PC-3 (cell line): Measurements from ENCODE around the gene NARS2. TPM values are rescaled to one million over a fixed set of nuclear protein-coding genes. Genes with fewer than 3 reads are reported as not detected.
"Not testable (repeated sequence)": the region's sequence is repeated elsewhere in the genome, so short reads cannot be mapped to it uniquely, and the experiment has no call there.

ENCODE experiments used
- ATAC-seq: fragments of 200-7000 bp; cut with Tn5 transposase; 2 replicates; pipeline ENCODE4 v1.9.1; 2020; ENCODE audit warnings: mild to moderate bottlenecking, moderate library complexity
- BruUV-seq: library from RNA; stranded (reverse); fragments of 400-500 nt; replicated peaks from 2 replicates; lab custom pipeline; 2021; lab: Mats Ljungman, UMichigan
- CTCF ChIA-PET: fragments of 300-600 bp; sonication (Branson Sonifier 250); formaldehyde crosslinking; loops from one replicate; lab custom pipeline; 2022; ENCODE audit warnings: antibody characterized with exemption; lab: Charles Lee
- POLR2A ChIA-PET: fragments of 300-600 bp; sonication (Branson Sonifier 250); formaldehyde crosslinking; loops from one replicate; lab custom pipeline; 2022; ENCODE audit warnings: antibody characterized with exemption; ENCODE audit not compliant: unreplicated experiment; lab: Charles Lee
- DNase-seq: peaks from one replicate; pipeline ENCODE4 v3.0.0-alpha.2; 2015
- H2AFZ ChIP-seq: fragments of 300-600 bp; sonication (generic); 2 replicates; pipeline ENCODE4 v1.6.0; 2016; ENCODE audit warnings: antibody characterized with exemption, low read length
- H3F3A ChIP-seq: fragments of 300-600 bp; sonication (generic); one replicate; pipeline ENCODE4 v1.6.0; 2017; ENCODE audit warnings: antibody characterized with exemption, low read length, control low read depth, mild to moderate bottlenecking; ENCODE audit not compliant: unreplicated experiment
- H3K27ac ChIP-seq: fragments of 300-600 bp; sonication (generic); 2 replicates; pipeline ENCODE4 v1.5.1; 2016; ENCODE audit warnings: mild to moderate bottlenecking, low read length
- H3K27me3 ChIP-seq: fragments of 300-600 bp; sonication (generic); 2 replicates; pipeline ENCODE4 v1.6.1; 2016; ENCODE audit warnings: low read length, mixed read lengths
- H3K36me3 ChIP-seq: fragments of 300-600 bp; sonication (generic); 2 replicates; pipeline ENCODE4 v1.6.1; 2016; ENCODE audit warnings: low read depth, mixed run types, low read length, mixed read lengths
- H3K4me1 ChIP-seq: fragments of 300-600 bp; sonication (generic); 2 replicates; pipeline ENCODE4 v1.5.1; 2016; ENCODE audit warnings: low read length; ENCODE audit not compliant: insufficient read depth
- H3K4me2 ChIP-seq: fragments of 300-600 bp; sonication (generic); 2 replicates; pipeline ENCODE4 v1.6.0; 2016; ENCODE audit warnings: low read length
- H3K4me3 ChIP-seq: fragments of 300-600 bp; sonication (generic); 2 replicates; pipeline ENCODE4 v1.5.1; 2016; ENCODE audit warnings: mild to moderate bottlenecking, low read length, mixed read lengths
- H3K79me2 ChIP-seq: fragments of 300-600 bp; sonication (generic); 2 replicates; pipeline ENCODE4 v1.6.1; 2017; ENCODE audit warnings: low read length, mixed read lengths
- H3K9ac ChIP-seq: fragments of 300-600 bp; sonication (generic); 2 replicates; pipeline ENCODE4 v1.6.0; 2016; ENCODE audit warnings: mild to moderate bottlenecking, low read length
- H3K9me2 ChIP-seq: fragments of 300-600 bp; sonication (generic); replicated peaks from 2 replicates; pipeline ENCODE4 v1.6.1; 2016; ENCODE audit warnings: mixed run types, low read length, mixed read lengths
- H3K9me3 ChIP-seq: fragments of 300-600 bp; sonication (generic); 2 replicates; pipeline ENCODE4 v1.6.1; 2016; ENCODE audit warnings: low read length, mixed read lengths
- H4K20me1 ChIP-seq: fragments of 300-600 bp; sonication (generic); 2 replicates; pipeline ENCODE4 v1.6.1; 2016; ENCODE audit warnings: low read length, mixed read lengths
- EZH2 ChIP-seq: fragments of 300-600 bp; sonication (generic); IDR thresholded peaks from one replicate; pipeline ENCODE4 v1.6.1; 2017; ENCODE audit warnings: antibody characterized with exemption, mild to moderate bottlenecking, low read length; ENCODE audit not compliant: unreplicated experiment
- EZH2phosphoT487 ChIP-seq: fragments of 300-600 bp; sonication (generic); IDR thresholded peaks from 2 replicates; pipeline ENCODE4 v1.6.1; 2018; ENCODE audit warnings: mild to moderate bottlenecking, antibody characterized with exemption, low read length, borderline replicate concordance
- intact Hi-C: fragments of 100-400 bp; cut with micrococcal nuclease; formaldehyde crosslinking; loops from 2 replicates; pipeline ENCODE4 v1.9.0; 2023
- total RNA-seq: library from RNA; depleted of rRNA; stranded (reverse); fragments of >200 nt; gene quantifications from 2 replicates; pipeline ENCODE4 v1.2.3, GENCODE V29; 2014
- TF ChIP-seq, protein P1 (sequence below): fragments of 300-600 bp; sonication (generic); conservative IDR thresholded peaks from 2 replicates; pipeline ENCODE4 v1.5.1; 2017; ENCODE audit warnings: antibody characterized with exemption, low read depth, mild to moderate bottlenecking, low read length

The NARS2 gene
- total RNA-seq, 1 experiment from 2014 or later: 33.5 TPM

DNA sequence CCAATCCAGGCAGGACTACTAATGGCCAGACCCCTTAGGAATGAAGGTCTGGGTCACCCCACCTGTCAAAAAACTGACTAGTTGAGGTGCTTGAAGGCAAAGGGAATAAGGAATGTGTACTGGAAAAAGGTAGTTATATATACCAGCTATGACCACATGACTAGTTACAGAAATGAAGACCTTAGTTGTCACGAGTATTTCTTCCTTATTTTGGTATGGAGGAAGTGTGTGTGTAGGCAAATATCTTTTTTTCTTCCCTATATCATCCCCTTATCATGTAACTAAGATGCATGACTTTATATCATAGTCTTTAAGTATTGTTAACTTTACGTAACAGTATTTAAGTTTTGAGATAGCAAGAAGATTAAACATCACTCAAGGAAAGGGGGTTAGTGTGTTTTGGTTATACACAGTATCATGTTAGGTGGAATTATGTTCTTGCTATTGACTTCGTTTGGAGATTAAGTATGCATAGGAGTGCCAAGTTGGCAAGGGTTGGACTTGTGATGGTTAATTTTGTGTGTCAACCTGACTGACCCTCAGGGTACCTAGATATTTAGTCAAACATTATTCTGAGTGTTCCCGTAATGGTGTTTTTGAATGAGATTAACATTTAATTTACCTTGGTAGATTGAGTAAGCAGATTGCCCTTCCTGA lies 38.2 kb upstream of the NARS2 start:
- Histone ChIP-seq H3K4me2 (no peak overlapping the region), H3K79me2 (no peaks in the 10 kb centered on the region), H3K4me1 (no peaks in the 10 kb centered on the region), H4K20me1 (no peaks in the 10 kb centered on the region), H3K9me2 (no peaks in the 10 kb centered on the region), H2AFZ (no peak overlapping the region), H3K9ac (no peak overlapping the region), H3K9me3 (no peaks in the 10 kb centered on the region), H3K27me3 (no peaks in the 10 kb centered on the region), H3K36me3 (no peaks in the 10 kb centered on the region), H3K27ac (no peak overlapping the region), H3K4me3 (no peak overlapping the region), H3F3A (no peaks in the 10 kb centered on the region)
- intact Hi-C loops: no loop called here
- ATAC-seq: no peak
- no TSS peak for BruUV-seq
- DNase-seq: no peak
- TF ChIP-seq, protein P1, sequence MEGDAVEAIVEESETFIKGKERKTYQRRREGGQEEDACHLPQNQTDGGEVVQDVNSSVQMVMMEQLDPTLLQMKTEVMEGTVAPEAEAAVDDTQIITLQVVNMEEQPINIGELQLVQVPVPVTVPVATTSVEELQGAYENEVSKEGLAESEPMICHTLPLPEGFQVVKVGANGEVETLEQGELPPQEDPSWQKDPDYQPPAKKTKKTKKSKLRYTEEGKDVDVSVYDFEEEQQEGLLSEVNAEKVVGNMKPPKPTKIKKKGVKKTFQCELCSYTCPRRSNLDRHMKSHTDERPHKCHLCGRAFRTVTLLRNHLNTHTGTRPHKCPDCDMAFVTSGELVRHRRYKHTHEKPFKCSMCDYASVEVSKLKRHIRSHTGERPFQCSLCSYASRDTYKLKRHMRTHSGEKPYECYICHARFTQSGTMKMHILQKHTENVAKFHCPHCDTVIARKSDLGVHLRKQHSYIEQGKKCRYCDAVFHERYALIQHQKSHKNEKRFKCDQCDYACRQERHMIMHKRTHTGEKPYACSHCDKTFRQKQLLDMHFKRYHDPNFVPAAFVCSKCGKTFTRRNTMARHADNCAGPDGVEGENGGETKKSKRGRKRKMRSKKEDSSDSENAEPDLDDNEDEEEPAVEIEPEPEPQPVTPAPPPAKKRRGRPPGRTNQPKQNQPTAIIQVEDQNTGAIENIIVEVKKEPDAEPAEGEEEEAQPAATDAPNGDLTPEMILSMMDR: no peak
- TF ChIP-seq EZH2phosphoT487 (no peak), EZH2 (no peak)
- CTCF ChIA-PET: no interaction called here
- POLR2A ChIA-PET: no interaction called here

DNA sequence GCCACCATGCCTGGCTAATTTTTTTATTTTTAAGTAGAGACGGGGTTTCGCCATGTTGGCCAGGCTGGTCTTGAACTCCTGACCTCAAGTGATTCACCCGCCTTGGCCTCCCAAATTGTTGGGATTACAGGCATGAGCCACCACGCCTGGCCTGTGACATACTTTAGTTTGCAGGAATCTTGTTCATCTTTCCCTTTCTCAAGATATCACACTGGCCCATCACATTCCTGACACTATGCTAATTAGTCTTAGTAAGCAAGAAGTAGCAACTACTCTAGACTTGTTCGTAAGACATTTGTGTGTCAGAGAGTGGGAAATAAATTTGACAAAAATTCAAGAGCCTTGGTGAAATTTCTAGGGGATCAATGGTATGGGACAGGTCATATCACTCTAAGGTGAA lies 34.7 kb upstream of the NARS2 start:
- H3K9me3 ChIP-seq, H3K9ac ChIP-seq, POLR2A ChIA-PET, CTCF ChIA-PET, H3K27ac ChIP-seq, H2AFZ ChIP-seq, H3K4me3 ChIP-seq, H3K4me2 ChIP-seq, DNase-seq, ATAC-seq, intact Hi-C loops, H3K9me2 ChIP-seq, H3K27me3 ChIP-seq, H3K79me2 ChIP-seq, BruUV-seq, H3F3A ChIP-seq, H4K20me1 ChIP-seq, H3K36me3 ChIP-seq: not testable (repeated sequence)
- peaks cover 12% of the 10 kb centered on the region for H3K4me1 ChIP-seq

DNA sequence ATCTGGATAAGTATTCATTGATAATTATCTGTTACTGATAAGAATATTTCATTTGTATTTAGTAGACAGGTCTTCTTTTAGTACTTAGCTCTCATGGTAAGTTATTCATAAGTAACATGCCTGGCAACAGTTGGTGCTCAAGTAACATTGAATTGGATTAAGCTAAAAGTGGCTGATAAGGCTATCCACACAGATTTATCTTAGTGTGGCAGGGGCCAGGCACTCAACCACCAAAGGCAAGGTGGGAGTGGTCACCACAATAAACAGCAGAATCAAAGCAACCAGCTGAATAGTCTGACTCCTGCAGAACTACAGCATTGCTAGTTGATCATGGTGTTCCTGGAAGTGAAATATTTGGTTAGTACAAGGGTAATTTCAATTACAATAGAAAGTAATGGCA lies 33.0 kb upstream of the NARS2 start:
- CTCF ChIA-PET: no interaction called here
- Histone ChIP-seq H3K4me1 (peaks cover 12% of the 10 kb centered on the region), H2AFZ (no peak overlapping the region), H3K36me3 (no peaks in the 10 kb centered on the region), H3K79me2 (no peaks in the 10 kb centered on the region), H3K27me3 (peaks cover 10% of the 10 kb centered on the region; the same call in 1 of the 2 replicates), H3K27ac (no peak overlapping the region), H3K9ac (no peak overlapping the region), H3K9me2 (no peaks in the 10 kb centered on the region), H3F3A (no peaks in the 10 kb centered on the region), H3K4me3 (no peak overlapping the region), H3K4me2 (no peak overlapping the region), H4K20me1 (no peaks in the 10 kb centered on the region), H3K9me3 (no peaks in the 10 kb centered on the region)
- POLR2A ChIA-PET: no interaction called here
- DNase-seq (no peak), ATAC-seq (no peak)
- intact Hi-C loops: no loop called here
- no peak for TF ChIP-seq EZH2
- TF ChIP-seq EZH2phosphoT487: no peak
- TF ChIP-seq, protein P1: no peak
- no TSS peak for BruUV-seq
